ENCODE measurements around the gene VSIG10.
"Not testable (repeated sequence)": the region's sequence is repeated elsewhere in the genome, so short reads cannot be mapped to it uniquely, and the experiment has no call there.

Gene VSIG10, protein sequence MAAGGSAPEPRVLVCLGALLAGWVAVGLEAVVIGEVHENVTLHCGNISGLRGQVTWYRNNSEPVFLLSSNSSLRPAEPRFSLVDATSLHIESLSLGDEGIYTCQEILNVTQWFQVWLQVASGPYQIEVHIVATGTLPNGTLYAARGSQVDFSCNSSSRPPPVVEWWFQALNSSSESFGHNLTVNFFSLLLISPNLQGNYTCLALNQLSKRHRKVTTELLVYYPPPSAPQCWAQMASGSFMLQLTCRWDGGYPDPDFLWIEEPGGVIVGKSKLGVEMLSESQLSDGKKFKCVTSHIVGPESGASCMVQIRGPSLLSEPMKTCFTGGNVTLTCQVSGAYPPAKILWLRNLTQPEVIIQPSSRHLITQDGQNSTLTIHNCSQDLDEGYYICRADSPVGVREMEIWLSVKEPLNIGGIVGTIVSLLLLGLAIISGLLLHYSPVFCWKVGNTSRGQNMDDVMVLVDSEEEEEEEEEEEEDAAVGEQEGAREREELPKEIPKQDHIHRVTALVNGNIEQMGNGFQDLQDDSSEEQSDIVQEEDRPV

DNA sequence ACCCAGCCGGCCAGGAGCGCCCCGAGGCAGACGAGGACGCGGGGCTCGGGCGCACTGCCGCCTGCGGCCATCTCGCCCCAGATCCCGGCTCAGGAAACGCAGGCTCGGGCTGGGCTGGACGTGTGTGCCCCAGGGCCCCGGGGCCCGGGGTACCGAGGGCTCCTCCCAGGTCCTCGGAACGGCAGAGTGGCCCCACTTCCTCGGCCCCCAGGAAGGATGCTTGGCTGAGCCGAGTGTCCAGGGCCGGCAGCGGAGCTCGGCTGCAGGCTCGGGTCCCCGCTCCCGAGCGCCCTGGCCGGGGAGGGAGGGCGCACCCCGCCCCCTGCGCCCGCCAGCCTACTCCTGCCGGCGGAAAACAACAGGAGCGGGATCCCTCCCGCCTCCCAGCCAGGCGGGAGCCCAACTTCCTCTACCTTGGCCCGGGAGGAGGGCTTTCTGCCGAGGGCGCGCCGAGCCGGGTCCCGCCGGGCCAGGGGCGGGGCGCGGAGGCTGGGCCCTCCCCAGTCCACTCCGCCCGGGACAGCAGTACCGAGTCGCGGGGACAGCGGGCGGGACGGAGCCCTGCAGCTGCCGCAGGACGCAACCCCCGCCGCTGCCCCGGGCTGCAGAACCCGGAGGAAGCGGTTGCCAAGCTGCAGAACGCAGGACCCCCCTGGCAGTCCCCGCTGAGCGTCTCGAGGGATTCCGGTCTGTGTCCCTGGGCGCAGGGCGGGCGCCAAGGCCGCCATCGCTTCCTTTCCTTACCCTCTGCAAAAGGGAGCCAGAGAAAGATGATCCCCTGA, at the start of gene VSIG10:
VSIG10 (minus strand) TSS at position 411 of the 782 bp plus-strand sequence; CDS start at position 71, 340 bp downstream.
- DNase-seq: peak; percentile 46 to 64

DNA sequence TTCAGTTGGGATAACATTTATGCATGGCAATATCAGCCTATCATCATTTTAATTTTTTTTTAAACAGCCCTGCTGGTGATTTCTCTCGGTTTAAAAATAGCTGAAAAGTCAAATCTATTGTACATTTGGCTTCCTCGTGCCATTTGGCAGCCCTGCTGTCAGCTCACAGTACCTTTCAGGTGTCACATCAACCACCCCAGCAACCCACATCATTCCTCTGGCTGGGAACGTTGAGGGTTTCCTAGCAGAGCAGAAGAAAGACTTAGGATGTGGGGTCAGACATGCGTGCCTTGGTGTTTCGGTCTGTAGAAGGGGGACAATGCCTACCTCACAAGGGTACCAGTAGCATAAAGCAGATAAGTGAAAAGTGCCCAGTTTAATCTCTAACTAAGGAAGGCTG, 47.9 kb upstream of the VSIG10 start:
- DNase-seq: no peak

DNA sequence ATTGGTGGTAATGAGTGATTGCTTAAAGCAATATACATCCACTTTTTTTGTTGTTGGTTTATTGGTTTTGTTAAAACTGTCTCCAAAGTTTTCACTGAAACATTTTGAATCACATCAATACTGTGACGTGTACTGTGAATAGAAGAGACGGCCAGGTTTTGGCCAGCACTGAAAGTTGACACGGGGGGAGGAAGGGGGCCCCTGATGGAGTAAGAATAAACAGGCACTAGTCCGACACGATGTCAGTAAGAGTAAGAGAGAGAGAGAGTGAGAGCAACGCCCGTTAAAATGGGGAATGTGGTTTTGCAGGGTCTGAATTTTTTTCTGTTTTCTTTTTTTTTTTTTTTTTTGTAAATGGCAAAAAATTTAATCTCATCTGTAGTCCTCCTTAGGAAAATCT, 46.8 kb upstream of the VSIG10 start:
- DNase-seq: no peak

- DNase-seq: peak in 1 of 2 donors; percentile 12
These were observed 44.5 kb upstream of the VSIG10 start for GRCh38 chr12:118148287-118148686.

- no peak for DNase-seq
These were observed 42.0 kb upstream of the VSIG10 start for GRCh38 chr12:118145798-118146156.

DNA sequence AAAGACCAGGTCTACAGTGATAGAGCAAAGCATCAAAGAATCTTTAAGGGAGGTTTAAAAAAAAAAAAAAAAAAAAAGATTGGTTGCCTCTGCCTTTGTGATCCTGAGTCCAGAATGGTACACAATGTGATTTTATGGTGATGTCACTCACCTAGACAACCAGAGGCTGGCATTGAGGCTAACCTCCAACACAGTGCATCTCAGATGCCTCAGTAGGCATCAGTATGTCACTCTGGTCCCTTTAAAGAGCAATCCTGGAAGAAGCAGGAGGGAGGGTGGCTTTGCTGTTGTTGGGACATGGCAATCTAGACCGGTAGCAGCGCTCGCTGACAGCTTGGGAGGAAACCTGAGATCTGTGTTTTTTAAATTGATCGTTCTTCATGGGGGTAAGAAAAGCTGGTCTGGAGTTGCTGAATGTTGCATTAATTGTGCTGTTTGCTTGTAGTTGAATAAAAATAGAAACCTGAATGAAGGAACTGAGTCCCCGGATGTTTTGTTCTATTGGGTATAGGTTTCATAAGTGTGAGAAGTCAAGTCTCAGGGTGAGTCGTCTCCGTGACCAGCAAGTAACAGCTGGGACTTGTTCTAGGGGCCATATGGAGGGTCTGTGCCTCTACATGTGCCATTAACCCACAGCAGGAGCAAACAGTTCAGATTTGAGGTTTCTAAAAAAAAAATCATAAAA, 41.4 kb upstream of the VSIG10 start:
- DNase-seq: peak in 1 of 2 donors; percentile 12

- peak in 1 of 2 donors; percentile 14 for DNase-seq
These were observed 40.7 kb upstream of the VSIG10 start for GRCh38 chr12:118144499-118144898.

- DNase-seq: no peak
These were observed 37.0 kb upstream of the VSIG10 start for GRCh38 chr12:118140825-118141224.

DNA sequence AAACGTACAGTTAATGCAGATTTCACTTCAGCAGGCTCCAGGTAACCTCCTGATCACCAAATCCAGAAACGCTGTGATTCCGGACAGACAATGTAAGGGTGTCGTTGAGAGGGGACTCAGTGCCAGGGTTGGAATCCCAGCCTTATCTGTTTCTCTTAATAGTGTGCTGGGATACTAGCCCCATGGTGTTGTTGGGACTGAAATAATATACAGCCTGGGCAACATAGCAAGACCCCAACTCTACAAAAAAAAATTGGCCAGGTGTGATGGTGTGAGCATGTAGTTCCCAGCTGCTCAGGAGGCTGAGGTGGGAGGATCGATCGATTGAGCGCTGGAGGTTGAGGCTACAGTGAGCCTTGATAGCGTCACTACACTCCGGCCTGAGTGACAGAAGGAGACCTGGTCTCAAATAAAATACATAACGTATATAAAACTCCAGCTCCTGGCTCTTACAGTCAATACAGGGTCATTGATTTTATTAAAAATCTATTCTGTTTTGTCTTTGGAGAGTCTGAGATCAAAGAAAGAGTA, 33.4 kb upstream of the VSIG10 start:
- no peak for DNase-seq

- DNase-seq: peak; percentile 73 to 81
These were observed 32.8 kb upstream of the VSIG10 start for GRCh38 chr12:118136559-118137003.

- peak; percentile 80 to 88 for DNase-seq
These were observed 32.2 kb upstream of the VSIG10 start, which contains the start of gene PEBP1 for GRCh38 chr12:118135788-118136558. Gene PEBP1, plus strand, starts transcription at chr12:118136124. Its CDS starts 86 bp downstream, at chr12:118136210.

DNA sequence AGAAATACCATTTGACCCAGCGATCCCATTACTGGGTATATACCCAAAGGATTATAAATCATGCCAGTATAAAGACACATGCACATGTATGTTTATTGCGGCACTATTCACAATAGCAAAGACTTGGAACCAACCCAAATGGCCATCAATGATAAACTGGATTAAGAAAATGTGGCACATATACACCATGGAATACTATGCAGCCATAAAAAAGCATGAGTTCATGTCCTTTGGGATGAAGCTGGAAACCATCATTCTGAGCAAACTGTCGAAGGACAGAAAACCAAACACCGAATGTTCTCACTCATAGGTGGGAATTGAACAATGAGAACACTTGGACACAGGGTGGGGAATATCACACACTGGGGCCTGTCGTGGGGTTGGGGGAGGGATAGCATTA, 25.6 kb upstream of the VSIG10 start:
- not testable (repeated sequence) for DNase-seq

GRCh38 chr12:118127867-118128266, 24.1 kb upstream of the VSIG10 start:
- DNase-seq: no peak

DNA sequence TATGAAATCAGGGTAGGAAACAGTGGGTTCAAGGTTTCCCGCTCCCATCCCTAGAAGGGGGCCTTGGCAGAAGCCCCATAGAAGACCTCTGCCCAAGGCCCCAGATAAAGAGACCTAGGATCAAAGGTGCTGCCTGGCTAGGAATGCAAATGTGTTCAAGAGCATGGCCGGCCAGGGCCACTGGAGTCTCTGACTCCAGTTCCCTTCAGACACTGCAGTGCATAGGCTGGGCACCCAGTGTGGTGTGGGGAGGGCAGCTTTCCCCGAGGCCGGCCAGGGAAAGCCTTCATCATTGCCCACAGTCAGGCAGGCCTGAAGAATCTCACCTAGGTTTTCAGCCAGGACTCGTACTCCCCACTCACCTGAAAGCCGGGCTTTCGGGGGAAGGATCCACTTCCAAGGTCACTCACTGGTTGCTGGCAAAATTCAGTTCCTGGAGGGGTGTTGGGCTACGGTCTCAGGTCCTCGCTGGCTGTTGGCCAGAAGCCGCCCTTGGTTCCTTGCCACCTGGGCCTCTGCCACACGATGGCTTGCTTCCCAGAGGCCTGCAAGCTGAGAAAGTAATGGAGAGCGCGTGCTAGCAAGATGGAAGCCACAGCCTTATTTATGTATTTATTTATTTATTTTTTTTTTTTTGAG, 22.4 kb upstream of the VSIG10 start:
- DNase-seq: no peak

GRCh38 chr12:118125743-118126118, 21.9 kb upstream of the VSIG10 start:
- no peak for DNase-seq

- DNase-seq: no peak
These were observed 20.6 kb upstream of the VSIG10 start for GRCh38 chr12:118124333-118124874.

GRCh38 chr12:118122264-118122663, 18.5 kb upstream of the VSIG10 start:
- no peak for DNase-seq

GRCh38 chr12:118120579-118121363, 17.0 kb upstream of the VSIG10 start:
- DNase-seq: peak; percentile 48 to 78

- DNase-seq: no peak
These were observed 15.7 kb upstream of the VSIG10 start for GRCh38 chr12:118119449-118119879.

- no peak for DNase-seq
These were observed 5.3 kb upstream of the VSIG10 start for GRCh38 chr12:118109088-118109487.

Data from inflammatory macrophage treated with lipopolysaccharide for 1 hour (primary cell).